MM.1S (cell line): ENCODE measurements around the gene RPL18.

Experiments used
- CTCF ChIP-seq: fragments of 300-600 bp; sonication (generic); IDR thresholded peaks from 2 replicates; pipeline ENCODE4 v1.5.1; 2016; ENCODE audit warnings: antibody characterized with exemption, low read length, mixed read lengths
- EZH2 ChIP-seq: fragments of 300-600 bp; sonication (generic); optimal IDR thresholded peaks from 2 replicates; pipeline ENCODE3; 2017; ENCODE audit warnings: low read depth, mild to moderate bottlenecking, antibody characterized with exemption, low read length, mixed read lengths
- EZH2phosphoT487 ChIP-seq: fragments of 300-600 bp; sonication (generic); IDR thresholded peaks from 2 replicates; pipeline ENCODE4 v1.6.1; 2018; ENCODE audit warnings: antibody characterized with exemption, low read length

DNA sequence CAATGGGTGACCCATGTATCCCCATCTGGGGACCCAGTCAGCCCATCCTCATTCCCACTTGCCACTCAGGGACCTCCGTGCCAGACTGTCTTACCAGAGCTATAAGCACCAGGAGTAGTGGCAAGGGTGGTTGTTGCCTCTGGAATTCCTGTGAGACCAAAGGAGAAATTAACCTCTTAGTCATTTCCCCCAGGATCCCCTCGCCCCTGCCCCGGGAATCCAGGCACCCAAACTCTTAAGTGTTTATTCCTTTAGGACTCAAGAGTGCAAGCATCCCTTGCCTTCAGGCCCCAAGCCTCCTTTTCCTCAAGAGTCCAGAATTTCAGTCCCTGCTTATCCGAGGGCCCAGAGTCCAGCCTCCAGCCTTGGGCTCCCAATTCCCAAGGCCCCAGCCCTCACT lies 44.7 kb upstream of the RPL18 start:
- TF ChIP-seq CTCF (no peak), EZH2phosphoT487 (no peak), EZH2 (no peak)
